ENCODE data around the gene CFAP298.

CFAP298 gene

DNA sequence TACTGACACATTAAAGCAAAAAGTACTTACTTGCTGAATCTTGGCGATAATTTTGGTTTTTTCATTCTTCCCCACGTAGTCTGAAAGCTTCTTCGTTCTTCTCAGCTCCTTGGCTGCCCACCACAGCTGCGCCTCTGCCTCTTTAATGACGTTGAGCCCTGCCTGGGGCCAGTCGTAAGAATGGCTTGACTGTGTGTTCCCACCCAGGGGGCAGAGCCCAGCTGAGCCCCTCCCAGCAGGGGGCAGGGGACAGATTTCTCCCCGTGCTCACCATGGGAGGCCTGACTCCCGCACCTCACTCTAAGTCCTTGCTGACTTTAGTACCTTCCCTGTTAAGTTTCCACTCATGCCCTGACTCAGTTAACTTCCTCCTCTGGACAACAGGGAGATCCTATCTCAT is 9.0 kb downstream of the CFAP298 start:
- H3K4me3 ChIP-seq (ENCODE audit: low read length), result no peak overlapping the region
- H2BK120ac ChIP-seq (ENCODE audit: low read depth, low read length), result no peak overlapping the region
- H3K27me3 ChIP-seq (ENCODE audit: insufficient read depth, low read length, poor library complexity), result no peaks in the 10 kb centered on the region
- H4K8ac ChIP-seq (ENCODE audit: low read depth, low read length), result no peak overlapping the region
- H3K9ac ChIP-seq (ENCODE audit: low read length), result no peak overlapping the region
- no peak overlapping the region for H3K56ac ChIP-seq (ENCODE audit: low read length)
- H2BK5ac ChIP-seq (ENCODE audit: low read length), result no peak overlapping the region
- no peak overlapping the region for H2AK5ac ChIP-seq (ENCODE audit: low read length)
- H2BK15ac ChIP-seq (replicated peaks; ENCODE audit: low read depth), result no peak overlapping the region
- peaks cover 4% of the 10 kb centered on the region for H3K36me3 ChIP-seq (ENCODE audit: control insufficient read depth, insufficient read depth, low read length)
- H3K4me2 ChIP-seq (ENCODE audit: low read length), result no peak overlapping the region
- no peak for DNase-seq
- no peak overlapping the region for H3K4ac ChIP-seq (ENCODE audit: low read depth, low read length)
- no peaks in the 10 kb centered on the region for H3K79me2 ChIP-seq (ENCODE audit: control insufficient read depth, insufficient read depth, low read length)
- H4K5ac ChIP-seq (ENCODE audit: low read length), result no peak overlapping the region
- H3K27ac ChIP-seq (ENCODE audit: low read depth, low read length), result no peak overlapping the region
- no peak overlapping the region for H3K18ac ChIP-seq (ENCODE audit: low read length)
- no peak overlapping the region for H3K23ac ChIP-seq (ENCODE audit: low read length)
- WGBS (ENCODE audit: extremely low coverage, insufficient coverage, low lambda C conversion rate), result no CpG with 5 or more reads among the region's 8 CpGs
- H3K79me1 ChIP-seq (ENCODE audit: low read length), result no peaks in the 10 kb centered on the region
- peaks cover 6% of the 10 kb centered on the region for H3K4me1 ChIP-seq (ENCODE audit: control insufficient read depth, low read depth, low read length)

- no peak for DNase-seq
Observed at GRCh38 chr21:32602099-32602498, 10.1 kb downstream of the CFAP298 start.

GRCh38 chr21:32599526-32599925 is 12.7 kb downstream of the CFAP298 start:
- Histone ChIP-seq H3K36me3 (ENCODE audit: control insufficient read depth, insufficient read depth, low read length) (peaks cover 4% of the 10 kb centered on the region), H3K79me2 (ENCODE audit: control insufficient read depth, insufficient read depth, low read length) (no peaks in the 10 kb centered on the region), H3K4me1 (ENCODE audit: control insufficient read depth, low read depth, low read length) (no peaks in the 10 kb centered on the region), H2BK15ac (replicated peaks; ENCODE audit: low read depth) (no peak overlapping the region), H3K27me3 (ENCODE audit: insufficient read depth, low read length, poor library complexity) (no peaks in the 10 kb centered on the region), H2AK5ac (ENCODE audit: low read length) (no peak overlapping the region), H3K9ac (ENCODE audit: low read length) (no peak overlapping the region), H3K4me3 (ENCODE audit: low read length) (no peak overlapping the region), H3K4ac (ENCODE audit: low read depth, low read length) (no peak overlapping the region), H3K56ac (ENCODE audit: low read length) (no peak overlapping the region), H2BK120ac (ENCODE audit: low read depth, low read length) (no peak overlapping the region), H3K23ac (ENCODE audit: low read length) (no peak overlapping the region), H3K79me1 (ENCODE audit: low read length) (no peaks in the 10 kb centered on the region), H2BK5ac (ENCODE audit: low read length) (no peak overlapping the region), H3K18ac (ENCODE audit: low read length) (no peak overlapping the region), H3K27ac (ENCODE audit: low read depth, low read length) (no peak overlapping the region), H4K5ac (ENCODE audit: low read length) (no peak overlapping the region), H4K8ac (ENCODE audit: low read depth, low read length) (no peak overlapping the region), H3K4me2 (ENCODE audit: low read length) (no peak overlapping the region)
- DNase-seq, result no peak
- no CpG with 5 or more reads among the region's 8 CpGs for WGBS (ENCODE audit: extremely low coverage, insufficient coverage, low lambda C conversion rate)

More at GRCh38 chr21:32602099-32602498, 10.1 kb downstream of the CFAP298 start:
- H3K79me2 ChIP-seq (ENCODE audit: control insufficient read depth, insufficient read depth, low read length), result no peaks in the 10 kb centered on the region
- no CpG with 5 or more reads among the region's 6 CpGs for WGBS (ENCODE audit: extremely low coverage, insufficient coverage, low lambda C conversion rate)
- H3K56ac ChIP-seq (ENCODE audit: low read length), result no peak overlapping the region
- no peak overlapping the region for H3K4me3 ChIP-seq (ENCODE audit: low read length)
- no peaks in the 10 kb centered on the region for H3K27me3 ChIP-seq (ENCODE audit: insufficient read depth, low read length, poor library complexity)
- H3K23ac ChIP-seq (ENCODE audit: low read length), result no peak overlapping the region
- no peak overlapping the region for H2BK15ac ChIP-seq (replicated peaks; ENCODE audit: low read depth)
- peaks cover 6% of the 10 kb centered on the region for H3K4me1 ChIP-seq (ENCODE audit: control insufficient read depth, low read depth, low read length)
- H3K4me2 ChIP-seq (ENCODE audit: low read length), result no peak overlapping the region
- no peak overlapping the region for H2AK5ac ChIP-seq (ENCODE audit: low read length)
- no peak overlapping the region for H3K27ac ChIP-seq (ENCODE audit: low read depth, low read length)
- no peak overlapping the region for H3K9ac ChIP-seq (ENCODE audit: low read length)
- H3K18ac ChIP-seq (ENCODE audit: low read length), result no peak overlapping the region
- H2BK120ac ChIP-seq (ENCODE audit: low read depth, low read length), result no peak overlapping the region
- no peak overlapping the region for H3K4ac ChIP-seq (ENCODE audit: low read depth, low read length)
- H2BK5ac ChIP-seq (ENCODE audit: low read length), result no peak overlapping the region
- no peaks in the 10 kb centered on the region for H3K79me1 ChIP-seq (ENCODE audit: low read length)
- peaks cover 4% of the 10 kb centered on the region for H3K36me3 ChIP-seq (ENCODE audit: control insufficient read depth, insufficient read depth, low read length)
- no peak overlapping the region for H4K5ac ChIP-seq (ENCODE audit: low read length)
- H4K8ac ChIP-seq (ENCODE audit: low read depth, low read length), result no peak overlapping the region

- no peak overlapping the region for H3K9ac ChIP-seq (ENCODE audit: low read length)
- H4K8ac ChIP-seq (ENCODE audit: low read depth, low read length), result no peak overlapping the region
- H2BK15ac ChIP-seq (replicated peaks; ENCODE audit: low read depth), result no peak overlapping the region
- H3K4ac ChIP-seq (ENCODE audit: low read depth, low read length), result no peak overlapping the region
- no peak overlapping the region for H3K27ac ChIP-seq (ENCODE audit: low read depth, low read length)
- no peak overlapping the region for H2AK5ac ChIP-seq (ENCODE audit: low read length)
- H3K79me2 ChIP-seq (ENCODE audit: control insufficient read depth, insufficient read depth, low read length), result no peaks in the 10 kb centered on the region
- no peaks in the 10 kb centered on the region for H3K4me1 ChIP-seq (ENCODE audit: control insufficient read depth, low read depth, low read length)
- H4K5ac ChIP-seq (ENCODE audit: low read length), result no peak overlapping the region
- no peak overlapping the region for H3K18ac ChIP-seq (ENCODE audit: low read length)
- no CpG with 5 or more reads among the region's 5 CpGs for WGBS (ENCODE audit: extremely low coverage, insufficient coverage, low lambda C conversion rate)
- H3K4me2 ChIP-seq (ENCODE audit: low read length), result no peak overlapping the region
- H3K4me3 ChIP-seq (ENCODE audit: low read length), result no peak overlapping the region
- no peak overlapping the region for H2BK5ac ChIP-seq (ENCODE audit: low read length)
- H3K79me1 ChIP-seq (ENCODE audit: low read length), result no peaks in the 10 kb centered on the region
- no peaks in the 10 kb centered on the region for H3K27me3 ChIP-seq (ENCODE audit: insufficient read depth, low read length, poor library complexity)
- H3K36me3 ChIP-seq (ENCODE audit: control insufficient read depth, insufficient read depth, low read length), result peaks cover 4% of the 10 kb centered on the region
- H2BK120ac ChIP-seq (ENCODE audit: low read depth, low read length), result no peak overlapping the region
- H3K23ac ChIP-seq (ENCODE audit: low read length), result no peak overlapping the region
- H3K56ac ChIP-seq (ENCODE audit: low read length), result no peak overlapping the region
- no peak for DNase-seq
Observed at GRCh38 chr21:32599091-32599490, 13.1 kb downstream of the CFAP298 start.

DNA sequence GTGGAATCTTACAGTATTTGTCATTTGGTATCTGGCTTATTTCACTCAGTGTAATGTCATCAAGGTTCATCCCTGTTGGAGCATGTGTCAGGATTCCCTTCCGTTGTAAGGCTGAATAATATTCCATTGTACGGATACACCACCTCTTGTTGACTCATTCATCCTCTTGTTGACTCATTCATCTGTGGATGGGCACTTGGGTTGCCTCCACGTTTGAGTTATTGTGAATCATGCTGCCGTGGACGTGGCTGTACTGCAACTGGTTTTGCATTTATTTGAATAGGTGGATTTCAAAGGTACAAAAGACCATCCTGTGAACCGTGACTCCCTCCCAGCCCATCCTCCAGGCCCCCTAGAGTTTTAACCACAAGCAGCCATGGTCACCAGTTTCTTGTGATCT is 15.0 kb downstream of the CFAP298 start:
- no peak overlapping the region for H3K18ac ChIP-seq (ENCODE audit: low read length)
- H2AK5ac ChIP-seq (ENCODE audit: low read length), result no peak overlapping the region
- no peak overlapping the region for H3K4ac ChIP-seq (ENCODE audit: low read depth, low read length)
- no peaks in the 10 kb centered on the region for H3K4me1 ChIP-seq (ENCODE audit: control insufficient read depth, low read depth, low read length)
- H2BK5ac ChIP-seq (ENCODE audit: low read length), result no peak overlapping the region
- H4K5ac ChIP-seq (ENCODE audit: low read length), result no peak overlapping the region
- H3K79me2 ChIP-seq (ENCODE audit: control insufficient read depth, insufficient read depth, low read length), result no peaks in the 10 kb centered on the region
- no peak overlapping the region for H4K8ac ChIP-seq (ENCODE audit: low read depth, low read length)
- no peak overlapping the region for H3K4me2 ChIP-seq (ENCODE audit: low read length)
- H3K27me3 ChIP-seq (ENCODE audit: insufficient read depth, low read length, poor library complexity), result no peaks in the 10 kb centered on the region
- no peak overlapping the region for H2BK120ac ChIP-seq (ENCODE audit: low read depth, low read length)
- no peak overlapping the region for H3K56ac ChIP-seq (ENCODE audit: low read length)
- H3K27ac ChIP-seq (ENCODE audit: low read depth, low read length), result no peak overlapping the region
- H2BK15ac ChIP-seq (replicated peaks; ENCODE audit: low read depth), result no peak overlapping the region
- DNase-seq, result no peak
- H3K79me1 ChIP-seq (ENCODE audit: low read length), result no peaks in the 10 kb centered on the region
- no peak overlapping the region for H3K9ac ChIP-seq (ENCODE audit: low read length)
- WGBS (ENCODE audit: extremely low coverage, insufficient coverage, low lambda C conversion rate), result no CpG with 5 or more reads among the region's 6 CpGs
- peaks cover 1% of the 10 kb centered on the region for H3K36me3 ChIP-seq (ENCODE audit: control insufficient read depth, insufficient read depth, low read length)
- H3K4me3 ChIP-seq (ENCODE audit: low read length), result no peak overlapping the region
- no peak overlapping the region for H3K23ac ChIP-seq (ENCODE audit: low read length)

DNA sequence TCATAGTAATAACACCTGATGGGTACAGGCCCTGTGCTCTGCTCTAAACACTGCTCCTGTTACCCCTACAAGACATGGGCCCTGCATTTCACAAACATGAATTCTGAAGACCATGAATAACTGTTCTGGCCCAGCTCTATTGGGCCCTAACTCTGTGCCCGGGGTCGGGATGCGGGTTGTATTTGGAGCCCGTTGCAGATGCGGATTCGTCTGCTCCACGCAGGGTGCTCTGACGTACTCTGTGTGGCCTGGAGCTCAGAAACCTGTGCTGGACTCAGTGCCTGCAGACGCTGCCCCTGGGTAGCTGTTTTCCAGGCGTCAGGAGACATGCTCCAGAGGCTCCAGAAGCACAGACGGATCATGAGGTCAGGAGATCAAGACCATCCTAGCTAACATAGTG is 16.7 kb downstream of the CFAP298 start:
- no peak overlapping the region for H4K5ac ChIP-seq (ENCODE audit: low read length)
- no peak overlapping the region for H3K4ac ChIP-seq (ENCODE audit: low read depth, low read length)
- H3K4me1 ChIP-seq (ENCODE audit: control insufficient read depth, low read depth, low read length), result no peaks in the 10 kb centered on the region
- H2BK15ac ChIP-seq (replicated peaks; ENCODE audit: low read depth), result no peak overlapping the region
- no peak overlapping the region for H3K18ac ChIP-seq (ENCODE audit: low read length)
- H3K9ac ChIP-seq (ENCODE audit: low read length), result no peak overlapping the region
- no peaks in the 10 kb centered on the region for H3K27me3 ChIP-seq (ENCODE audit: insufficient read depth, low read length, poor library complexity)
- H3K79me2 ChIP-seq (ENCODE audit: control insufficient read depth, insufficient read depth, low read length), result no peaks in the 10 kb centered on the region
- H2BK5ac ChIP-seq (ENCODE audit: low read length), result no peak overlapping the region
- no peak overlapping the region for H2BK120ac ChIP-seq (ENCODE audit: low read depth, low read length)
- no peak overlapping the region for H3K23ac ChIP-seq (ENCODE audit: low read length)
- no peak overlapping the region for H3K4me2 ChIP-seq (ENCODE audit: low read length)
- no peak overlapping the region for H4K8ac ChIP-seq (ENCODE audit: low read depth, low read length)
- DNase-seq, result no peak
- H3K4me3 ChIP-seq (ENCODE audit: low read length), result no peak overlapping the region
- H3K36me3 ChIP-seq (ENCODE audit: control insufficient read depth, insufficient read depth, low read length), result peaks cover 1% of the 10 kb centered on the region
- no peak overlapping the region for H3K27ac ChIP-seq (ENCODE audit: low read depth, low read length)
- WGBS (ENCODE audit: extremely low coverage, insufficient coverage, low lambda C conversion rate), result no CpG with 5 or more reads among the region's 11 CpGs
- H3K79me1 ChIP-seq (ENCODE audit: low read length), result no peaks in the 10 kb centered on the region
- no peak overlapping the region for H3K56ac ChIP-seq (ENCODE audit: low read length)
- H2AK5ac ChIP-seq (ENCODE audit: low read length), result no peak overlapping the region
